ENCODE measurements around the gene LARP4.

DNA sequence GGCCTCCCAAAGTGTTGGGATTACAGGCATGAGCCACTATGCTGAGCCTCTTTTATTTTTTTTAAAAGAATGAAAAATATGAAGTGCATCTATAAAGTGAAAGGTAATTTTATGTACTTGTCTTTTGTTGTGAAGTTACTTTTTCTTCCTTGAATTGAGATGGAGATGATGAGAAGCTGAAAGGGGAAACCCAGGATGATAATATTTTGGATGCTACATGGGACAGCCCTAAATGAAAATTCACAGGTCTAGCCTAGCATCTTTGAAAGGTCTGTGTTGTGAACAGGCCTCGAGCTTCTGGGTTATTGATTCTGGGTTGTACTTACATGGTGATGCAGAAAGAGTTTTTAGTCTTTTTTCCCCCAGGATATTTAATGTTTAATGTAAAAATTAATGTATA lies 118.7 kb downstream of the LARP4 start:
- no peak for TF ChIP-seq EZH2 (IDR thresholded peaks at IDR 0.05; ENCODE audit: borderline replicate concordance, insufficient read depth, low read length, poor library complexity, severe bottlenecking)
- TF ChIP-seq, protein P1, sequence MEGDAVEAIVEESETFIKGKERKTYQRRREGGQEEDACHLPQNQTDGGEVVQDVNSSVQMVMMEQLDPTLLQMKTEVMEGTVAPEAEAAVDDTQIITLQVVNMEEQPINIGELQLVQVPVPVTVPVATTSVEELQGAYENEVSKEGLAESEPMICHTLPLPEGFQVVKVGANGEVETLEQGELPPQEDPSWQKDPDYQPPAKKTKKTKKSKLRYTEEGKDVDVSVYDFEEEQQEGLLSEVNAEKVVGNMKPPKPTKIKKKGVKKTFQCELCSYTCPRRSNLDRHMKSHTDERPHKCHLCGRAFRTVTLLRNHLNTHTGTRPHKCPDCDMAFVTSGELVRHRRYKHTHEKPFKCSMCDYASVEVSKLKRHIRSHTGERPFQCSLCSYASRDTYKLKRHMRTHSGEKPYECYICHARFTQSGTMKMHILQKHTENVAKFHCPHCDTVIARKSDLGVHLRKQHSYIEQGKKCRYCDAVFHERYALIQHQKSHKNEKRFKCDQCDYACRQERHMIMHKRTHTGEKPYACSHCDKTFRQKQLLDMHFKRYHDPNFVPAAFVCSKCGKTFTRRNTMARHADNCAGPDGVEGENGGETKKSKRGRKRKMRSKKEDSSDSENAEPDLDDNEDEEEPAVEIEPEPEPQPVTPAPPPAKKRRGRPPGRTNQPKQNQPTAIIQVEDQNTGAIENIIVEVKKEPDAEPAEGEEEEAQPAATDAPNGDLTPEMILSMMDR (IDR thresholded peaks at IDR 0.05; ENCODE audit: poor library complexity, severe bottlenecking), result no peak
- no peak for TF ChIP-seq EP300 (conservative IDR thresholded peaks at IDR 0.05; ENCODE audit: poor library complexity, severe bottlenecking)
- no peak for TF ChIP-seq MXI1 (conservative IDR thresholded peaks at IDR 0.05; ENCODE audit: poor library complexity, severe bottlenecking)
- TF ChIP-seq RAD21 (conservative IDR thresholded peaks at IDR 0.05), result no peak
- no peak for TF ChIP-seq SMC3 (conservative IDR thresholded peaks at IDR 0.05; ENCODE audit: poor library complexity)
- no peak for TF ChIP-seq POLR2AphosphoS5 (IDR thresholded peaks at IDR 0.05)
- TF ChIP-seq, protein P2, sequence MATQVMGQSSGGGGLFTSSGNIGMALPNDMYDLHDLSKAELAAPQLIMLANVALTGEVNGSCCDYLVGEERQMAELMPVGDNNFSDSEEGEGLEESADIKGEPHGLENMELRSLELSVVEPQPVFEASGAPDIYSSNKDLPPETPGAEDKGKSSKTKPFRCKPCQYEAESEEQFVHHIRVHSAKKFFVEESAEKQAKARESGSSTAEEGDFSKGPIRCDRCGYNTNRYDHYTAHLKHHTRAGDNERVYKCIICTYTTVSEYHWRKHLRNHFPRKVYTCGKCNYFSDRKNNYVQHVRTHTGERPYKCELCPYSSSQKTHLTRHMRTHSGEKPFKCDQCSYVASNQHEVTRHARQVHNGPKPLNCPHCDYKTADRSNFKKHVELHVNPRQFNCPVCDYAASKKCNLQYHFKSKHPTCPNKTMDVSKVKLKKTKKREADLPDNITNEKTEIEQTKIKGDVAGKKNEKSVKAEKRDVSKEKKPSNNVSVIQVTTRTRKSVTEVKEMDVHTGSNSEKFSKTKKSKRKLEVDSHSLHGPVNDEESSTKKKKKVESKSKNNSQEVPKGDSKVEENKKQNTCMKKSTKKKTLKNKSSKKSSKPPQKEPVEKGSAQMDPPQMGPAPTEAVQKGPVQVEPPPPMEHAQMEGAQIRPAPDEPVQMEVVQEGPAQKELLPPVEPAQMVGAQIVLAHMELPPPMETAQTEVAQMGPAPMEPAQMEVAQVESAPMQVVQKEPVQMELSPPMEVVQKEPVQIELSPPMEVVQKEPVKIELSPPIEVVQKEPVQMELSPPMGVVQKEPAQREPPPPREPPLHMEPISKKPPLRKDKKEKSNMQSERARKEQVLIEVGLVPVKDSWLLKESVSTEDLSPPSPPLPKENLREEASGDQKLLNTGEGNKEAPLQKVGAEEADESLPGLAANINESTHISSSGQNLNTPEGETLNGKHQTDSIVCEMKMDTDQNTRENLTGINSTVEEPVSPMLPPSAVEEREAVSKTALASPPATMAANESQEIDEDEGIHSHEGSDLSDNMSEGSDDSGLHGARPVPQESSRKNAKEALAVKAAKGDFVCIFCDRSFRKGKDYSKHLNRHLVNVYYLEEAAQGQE (IDR thresholded peaks at IDR 0.05; ENCODE audit: borderline replicate concordance), result no peak

All from neural cell (in vitro differentiated cells).